UCSD-AML1 (cell line): ENCODE results near the gene SYNPO2.
"Not testable (repeated sequence)": the region's sequence is repeated elsewhere in the genome, so short reads cannot be mapped to it uniquely, and the experiment has no call there.

ENCODE experiments used
- DNase-seq: peaks from one replicate; lab custom pipeline; 2025; ENCODE audit not compliant: unreplicated experiment; lab: John Stamatoyannopoulos, UW

Gene SYNPO2

GRCh38 chr4:119028296-119028695 is 139.6 kb downstream of the SYNPO2 start:
- no peak for DNase-seq

GRCh38 chr4:119029847-119030535 is 141.3 kb downstream of the SYNPO2 start:
- no peak for DNase-seq

GRCh38 chr4:119030536-119030890 is 141.9 kb downstream of the SYNPO2 start:
- DNase-seq, result no peak

- DNase-seq, result peak; percentile 12
Observed at GRCh38 chr4:119031218-119031617, 142.6 kb downstream of the SYNPO2 start.

- DNase-seq, result no peak
Observed at GRCh38 chr4:119032921-119033685, 144.4 kb downstream of the SYNPO2 start.

GRCh38 chr4:119034276-119035008 is 145.8 kb downstream of the SYNPO2 start:
- no peak for DNase-seq

- DNase-seq, result no peak
Observed at GRCh38 chr4:119035951-119036737, 147.5 kb downstream of the SYNPO2 start.

- no peak for DNase-seq
Observed at GRCh38 chr4:119037709-119038108, 149.1 kb downstream of the SYNPO2 start.

GRCh38 chr4:119038116-119038841 is 149.6 kb downstream of the SYNPO2 start:
- DNase-seq, result no peak

- no peak for DNase-seq
Observed at GRCh38 chr4:119039160-119039559, 150.5 kb downstream of the SYNPO2 start.

GRCh38 chr4:119039779-119040178 is 151.1 kb downstream of the SYNPO2 start:
- DNase-seq, result no peak

- DNase-seq, result no peak
Observed at GRCh38 chr4:119040261-119040660, 151.6 kb downstream of the SYNPO2 start.

GRCh38 chr4:119040694-119041185 is 152.1 kb downstream of the SYNPO2 start:
- no peak for DNase-seq

- no peak for DNase-seq
Observed at GRCh38 chr4:119041396-119041795, 152.7 kb downstream of the SYNPO2 start.

GRCh38 chr4:119041951-119042560 is 153.4 kb downstream of the SYNPO2 start:
- DNase-seq, result peak; percentile 25

GRCh38 chr4:119046263-119046662 is 157.6 kb downstream of the SYNPO2 start:
- DNase-seq, result no peak

- DNase-seq, result not testable (repeated sequence)
Observed at GRCh38 chr4:119047059-119047458, 158.4 kb downstream of the SYNPO2 start.

GRCh38 chr4:119048446-119048845 is 159.8 kb downstream of the SYNPO2 start:
- no peak for DNase-seq

- DNase-seq, result no peak
Observed at GRCh38 chr4:119049342-119049741, 160.7 kb downstream of the SYNPO2 start.
